HG02970 (cell line): ENCODE data around the gene XRRA1.
"Not testable (repeated sequence)": the region's sequence is repeated elsewhere in the genome, so short reads cannot be mapped to it uniquely, and the experiment has no call there.

Experiments
- ATAC-seq: cut with Tn5 transposase; IDR thresholded peaks from one replicate; pipeline ENCODE4 v1.9.1; 2021; ENCODE audit warnings: mild to moderate bottlenecking, moderate library complexity, moderate number of reproducible peaks; ENCODE audit not compliant: unreplicated experiment, low FRiP score

XRRA1 gene

GRCh38 chr11:74839971-74840370 is 108.9 kb downstream of the XRRA1 start:
- no peak for ATAC-seq

DNA sequence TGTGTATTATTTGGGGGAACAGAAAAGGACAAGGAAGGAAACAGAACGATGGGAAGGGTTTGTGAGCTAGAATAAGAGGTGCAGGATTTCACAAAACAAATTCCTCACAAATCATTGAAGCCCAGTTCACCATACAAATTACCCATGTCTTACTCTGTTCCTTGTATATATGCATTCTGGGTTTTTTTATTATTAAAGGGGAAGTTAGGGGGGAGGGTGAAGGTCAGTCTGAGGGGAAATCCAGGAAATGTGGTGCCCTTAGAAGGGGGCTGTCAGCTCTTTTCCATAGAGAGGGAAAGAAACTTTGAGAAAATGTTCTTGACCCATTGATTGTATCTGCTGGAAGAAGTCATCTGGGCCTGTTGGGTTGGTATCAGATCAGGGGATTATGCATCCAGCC is 109.4 kb downstream of the XRRA1 start:
- ATAC-seq = no peak

DNA sequence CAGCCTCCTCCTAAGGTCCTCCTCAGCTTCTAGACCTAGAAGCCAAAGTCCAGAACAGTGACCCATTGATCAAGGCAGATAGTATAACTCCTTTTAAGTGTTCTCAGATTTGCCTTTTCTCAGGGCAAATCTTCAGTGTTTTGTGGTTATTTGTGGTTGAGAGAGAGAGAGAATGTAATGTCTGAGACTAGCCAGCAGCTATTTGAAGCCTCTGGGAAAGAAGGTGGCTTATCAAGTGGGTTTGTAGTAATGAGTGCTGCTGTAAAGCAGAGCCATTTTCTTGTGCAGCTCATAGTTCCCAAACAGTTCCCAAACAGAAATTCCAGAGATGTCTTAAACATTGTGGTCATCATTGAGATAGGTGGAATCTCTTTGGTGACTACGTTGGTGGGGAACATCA is 110.7 kb downstream of the XRRA1 start:
- no peak for ATAC-seq

GRCh38 chr11:74837191-74837590 is 111.7 kb downstream of the XRRA1 start:
- no peak for ATAC-seq

- no peak for ATAC-seq
Observed at GRCh38 chr11:74826901-74827300, 122.0 kb downstream of the XRRA1 start.

- not testable (repeated sequence) for ATAC-seq
Observed at GRCh38 chr11:74825596-74825995, 123.3 kb downstream of the XRRA1 start.

DNA sequence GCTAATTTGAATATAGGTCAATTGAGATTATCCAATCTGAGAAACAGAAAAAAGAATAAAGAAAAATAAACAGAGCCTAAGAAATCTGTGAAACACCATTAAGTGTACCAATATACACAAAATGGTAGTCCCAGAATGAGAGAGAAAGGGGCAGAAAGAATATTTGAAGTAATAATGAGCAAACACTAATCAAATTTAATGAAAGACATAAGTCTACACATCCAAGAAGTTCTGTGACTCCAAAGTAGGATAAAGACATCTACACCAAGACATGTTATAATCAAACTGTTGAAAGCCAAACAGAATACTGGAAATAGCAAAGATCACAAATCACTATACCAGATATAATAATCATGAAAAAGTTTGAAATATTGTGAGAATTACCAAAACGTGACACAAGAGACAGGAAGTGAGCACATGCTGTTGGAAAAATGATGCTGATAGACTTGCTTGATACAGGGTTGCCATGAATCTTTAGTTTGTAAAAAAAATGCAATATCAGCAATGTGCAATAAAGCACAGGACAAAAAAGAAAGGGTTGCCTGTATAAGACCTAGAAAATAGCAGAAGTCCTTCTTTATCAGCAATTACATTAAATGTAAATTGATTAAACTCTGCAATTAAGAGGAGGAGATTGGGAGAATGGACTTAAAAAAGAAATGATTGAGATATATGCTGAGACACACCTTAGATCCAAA is 124.5 kb downstream of the XRRA1 start:
- no peak for ATAC-seq

DNA sequence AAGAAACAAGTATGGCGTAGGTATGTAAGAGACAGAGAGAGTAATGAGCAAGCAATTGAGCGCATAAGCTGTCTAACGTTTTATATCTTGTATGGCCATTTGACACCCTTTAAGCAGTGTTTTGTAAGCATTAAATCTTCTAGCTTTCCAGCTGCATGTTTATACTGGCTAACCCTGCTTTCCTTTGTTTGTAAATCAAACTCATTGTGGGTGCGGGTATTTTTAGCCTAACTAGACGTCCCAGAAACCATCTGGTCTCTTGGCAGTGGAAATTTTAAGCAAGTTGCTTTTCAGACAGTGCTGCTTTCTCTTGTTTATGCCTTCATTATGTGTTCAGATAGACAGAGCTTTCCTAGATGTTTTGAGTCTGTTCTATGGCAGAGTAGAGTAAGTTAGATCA is 126.7 kb downstream of the XRRA1 start:
- no peak for ATAC-seq

DNA sequence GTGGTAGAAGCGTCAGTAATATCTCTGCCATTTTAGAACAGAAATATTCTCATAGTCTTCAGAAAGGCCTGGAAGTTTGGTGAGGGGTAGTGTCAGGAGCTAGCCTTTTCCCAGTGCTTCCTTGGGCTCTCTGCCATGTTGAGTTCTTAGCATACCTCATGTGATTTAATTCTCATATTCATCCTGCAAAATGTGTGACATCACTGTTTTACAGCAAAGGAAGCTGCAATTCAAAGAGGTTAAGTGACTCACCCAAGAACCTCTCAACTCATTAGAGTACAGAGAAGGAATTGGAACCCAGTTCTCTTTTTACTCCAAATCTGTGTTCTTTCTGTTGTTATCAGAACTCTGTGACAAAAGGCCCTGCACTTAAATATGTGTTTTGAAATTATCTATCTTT is 128.1 kb downstream of the XRRA1 start:
- no peak for ATAC-seq

- no peak for ATAC-seq
Observed at GRCh38 chr11:74819400-74819799, 129.5 kb downstream of the XRRA1 start.

DNA sequence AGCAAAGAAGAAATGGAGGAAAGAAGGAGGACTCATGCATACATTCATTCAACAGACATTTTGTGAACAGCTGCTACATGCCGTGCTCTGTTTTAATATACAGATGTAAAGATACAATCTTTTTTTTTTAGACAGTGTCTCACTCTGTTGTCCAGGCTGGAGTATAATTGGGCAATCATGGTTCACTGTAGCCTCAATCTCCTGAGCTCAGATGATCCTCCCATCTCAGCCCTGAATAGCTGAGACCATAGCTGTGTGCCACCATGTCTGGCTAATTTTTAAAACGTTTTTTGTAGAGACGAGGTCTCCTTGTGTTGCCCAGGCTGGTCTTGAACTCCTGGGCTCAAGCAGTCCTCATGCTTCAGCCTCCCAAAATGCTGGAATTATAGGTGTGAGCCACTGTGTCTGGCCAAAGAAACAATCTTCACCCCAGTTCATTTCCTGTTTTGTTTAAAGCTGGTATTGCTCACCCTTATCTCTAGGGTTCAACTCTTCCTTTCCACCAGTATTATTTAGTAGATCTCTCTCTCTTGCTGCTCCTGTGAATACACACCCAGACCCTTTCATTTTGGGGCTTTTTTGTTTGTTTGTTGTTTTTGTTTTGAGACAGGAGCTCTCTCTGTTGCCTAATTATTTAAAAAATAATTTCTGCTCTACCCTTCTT is 130.5 kb downstream of the XRRA1 start:
- ATAC-seq = no peak

DNA sequence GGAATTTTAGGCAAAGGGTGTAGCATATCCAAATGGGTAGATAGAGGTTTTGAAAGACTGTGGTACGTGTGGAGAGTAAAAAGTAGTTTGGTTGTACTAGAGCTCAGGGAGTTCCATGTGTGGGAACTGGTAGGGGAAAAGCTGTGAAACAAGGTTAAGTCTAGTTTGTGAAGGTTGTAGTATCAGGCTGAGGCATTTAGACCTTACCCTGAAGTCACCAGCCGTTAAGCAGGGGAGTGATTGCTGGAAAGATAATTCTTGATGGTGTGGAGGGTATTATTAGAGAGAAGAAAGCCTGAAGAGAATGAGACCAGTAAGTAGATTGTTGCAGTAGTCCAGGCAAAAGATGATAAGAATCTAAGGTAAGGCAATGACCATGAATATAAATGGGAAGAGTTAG is 132.2 kb downstream of the XRRA1 start:
- no peak for ATAC-seq

DNA sequence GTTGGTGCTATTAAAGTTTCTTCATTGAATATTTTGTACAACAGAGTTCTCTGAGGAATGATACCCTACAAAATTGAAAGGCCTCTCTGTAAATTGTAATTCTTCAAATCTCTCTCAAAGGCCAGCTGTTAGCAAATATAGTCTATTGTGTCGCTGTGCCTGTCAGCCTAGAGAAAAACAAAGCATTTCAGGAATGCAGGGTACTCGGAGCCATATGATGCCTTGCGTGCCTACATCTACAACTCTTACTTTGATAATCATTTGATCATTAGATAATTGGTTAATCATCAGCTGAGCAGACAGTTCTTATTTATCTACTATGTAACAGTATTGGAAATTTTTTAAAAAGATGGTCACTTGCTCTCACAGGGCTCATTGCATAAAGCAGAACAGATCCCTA is 132.9 kb downstream of the XRRA1 start:
- ATAC-seq = no peak

GRCh38 chr11:74809801-74810200 is 139.1 kb downstream of the XRRA1 start:
- no peak for ATAC-seq

GRCh38 chr11:74806267-74806666 is 142.6 kb downstream of the XRRA1 start:
- ATAC-seq = no peak

GRCh38 chr11:74791333-74792100 is 157.4 kb downstream of the XRRA1 start:
- ATAC-seq = no peak
